Neural progenitor cell (in vitro differentiated cells): Measurements from ENCODE around the gene TES. TPM values are rescaled to one million over a fixed set of nuclear protein-coding genes. Genes with fewer than 3 reads are reported as not detected.

Experiments
- DNase-seq: peaks from one replicate; pipeline ENCODE4 v3.0.0-alpha.2; 2016; ENCODE audit warnings: low spot score
- H2AFZ ChIP-seq: fragments of 200-600 bp; sonication (generic); replicated peaks from 2 replicates; pipeline ENCODE4 v1.6.1; 2016; ENCODE audit warnings: antibody characterized with exemption
- H3F3A ChIP-seq: fragments of 200-600 bp; sonication (generic); 2 replicates; pipeline ENCODE4 v1.6.1; 2016; ENCODE audit warnings: antibody characterized with exemption, low read depth
- H3K27ac ChIP-seq: fragments of 200-600 bp; sonication (generic); 2 replicates; pipeline ENCODE4 v1.5.1; 2016; ENCODE audit warnings: mild to moderate bottlenecking
- H3K27me3 ChIP-seq: fragments of 200-600 bp; sonication (generic); 2 replicates; pipeline ENCODE4 v1.6.1; 2016; ENCODE audit warnings: mild to moderate bottlenecking, moderate library complexity
- H3K36me3 ChIP-seq: fragments of 200-600 bp; sonication (generic); 2 replicates; pipeline ENCODE4 v1.5.1; 2016
- H3K4me1 ChIP-seq: fragments of 200-600 bp; sonication (generic); 2 replicates; pipeline ENCODE4 v1.6.1; 2016; ENCODE audit warnings: mixed run types
- H3K4me2 ChIP-seq: fragments of 200-600 bp; sonication (generic); 2 replicates; pipeline ENCODE4 v1.6.1; 2016
- H3K4me3 ChIP-seq: fragments of 200-600 bp; sonication (generic); 2 replicates; pipeline ENCODE4 v1.5.1; 2016
- H3K79me2 ChIP-seq: fragments of 200-600 bp; sonication (generic); 2 replicates; pipeline ENCODE4 v1.6.1; 2016; ENCODE audit warnings: low read depth
- H3K9ac ChIP-seq: fragments of 200-600 bp; sonication (generic); 2 replicates; pipeline ENCODE4 v1.6.1; 2016
- H3K9me3 ChIP-seq: fragments of 200-600 bp; sonication (generic); 2 replicates; pipeline ENCODE4 v1.5.1; 2016; ENCODE audit warnings: low read depth
- H4K20me1 ChIP-seq: fragments of 200-600 bp; sonication (generic); 2 replicates; pipeline ENCODE4 v1.6.1; 2016; ENCODE audit warnings: low read depth
- H3K27ac Mint-ChIP-seq: 3 replicates; pipeline ENCODE4 v1.8.0; 2021; ENCODE audit warnings: mixed read lengths
- H3K27me3 Mint-ChIP-seq: 2 replicates; pipeline ENCODE4 v1.8.0; 2022; ENCODE audit warnings: low read depth, mild to moderate bottlenecking, inconsistent platforms, moderate library complexity, mixed read lengths; ENCODE audit not compliant: insufficient read depth
- H3K36me3 Mint-ChIP-seq: 3 replicates; pipeline ENCODE4 v1.8.0; 2021; ENCODE audit warnings: mixed read lengths
- H3K4me1 Mint-ChIP-seq: 3 replicates; pipeline ENCODE4 v1.8.0; 2021; ENCODE audit warnings: mixed read lengths
- H3K4me3 Mint-ChIP-seq: 3 replicates; pipeline ENCODE4 v1.8.0; 2021; ENCODE audit warnings: mild to moderate bottlenecking, moderate library complexity, mixed read lengths
- H3K9me3 Mint-ChIP-seq: 3 replicates; pipeline ENCODE4 v1.8.0; 2020; ENCODE audit warnings: mixed read lengths
- CTCF ChIP-seq: fragments of 200-600 bp; sonication (generic); IDR thresholded peaks from 2 replicates; pipeline ENCODE4 v1.5.1; 2017; ENCODE audit warnings: antibody characterized with exemption, mild to moderate bottlenecking
- EZH2 ChIP-seq: fragments of 200-600 bp; sonication (generic); IDR thresholded peaks from 2 replicates; pipeline ENCODE4 v1.6.1; 2017; ENCODE audit warnings: antibody characterized with exemption, mild to moderate bottlenecking, moderate library complexity
- EZH2phosphoT487 ChIP-seq: fragments of 200-600 bp; sonication (generic); IDR thresholded peaks from 2 replicates; pipeline ENCODE4 v1.6.1; 2017; ENCODE audit warnings: antibody characterized with exemption
- total RNA-seq: library from RNA; depleted of rRNA; stranded (reverse); fragments of >200 nt; gene quantifications from 2 replicates; pipeline ENCODE4 v1.2.3, GENCODE V29; 2015; ENCODE audit warnings: low replicate concordance

TES gene
- total RNA-seq, 1 donor from 2014 or later: 10.6 TPM

- no peak for DNase-seq
- Histone ChIP-seq H2AFZ (no peak overlapping the region), H3K79me2 (no peaks in the 10 kb centered on the region), H4K20me1 (no peaks in the 10 kb centered on the region), H3K9me3 (no peaks in the 10 kb centered on the region), H3K4me1 (no peaks in the 10 kb centered on the region), H3K27me3 (no peaks in the 10 kb centered on the region), H3K36me3 (no peaks in the 10 kb centered on the region), H3F3A (no peaks in the 10 kb centered on the region), H3K4me2 (no peak overlapping the region), H3K9ac (no peak overlapping the region), H3K4me3 (no peak overlapping the region), H3K27ac (no peak overlapping the region)
- no peak for TF ChIP-seq CTCF
- TF ChIP-seq EZH2: no peak
- no peak for TF ChIP-seq EZH2phosphoT487
- Mint-ChIP-seq H3K27ac (no peak overlapping the region), H3K4me3 (no peak overlapping the region), H3K4me1 (peaks cover 2% of the 10 kb centered on the region), H3K27me3 (no peaks in the 10 kb centered on the region), H3K9me3 (no peaks in the 10 kb centered on the region), H3K36me3 (peaks cover 1% of the 10 kb centered on the region)
Measured at GRCh38 chr7:116234517-116235200, 24.3 kb downstream of the TES start.

GRCh38 chr7:116235380-116235779 lies 25.0 kb downstream of the TES start:
- no peak overlapping the region for H3K4me3 Mint-ChIP-seq
- H3K27me3 ChIP-seq: no peaks in the 10 kb centered on the region
- H3K9me3 Mint-ChIP-seq: no peaks in the 10 kb centered on the region
- H3K36me3 Mint-ChIP-seq: peaks cover 1% of the 10 kb centered on the region
- no peak overlapping the region for H2AFZ ChIP-seq
- H3K4me1 Mint-ChIP-seq: peaks cover 2% of the 10 kb centered on the region
- no peaks in the 10 kb centered on the region for H4K20me1 ChIP-seq
- DNase-seq: no peak
- no peaks in the 10 kb centered on the region for H3K36me3 ChIP-seq
- no peak overlapping the region for H3K27ac Mint-ChIP-seq
- no peak overlapping the region for H3K27ac ChIP-seq
- H3K27me3 Mint-ChIP-seq: no peaks in the 10 kb centered on the region
- TF ChIP-seq CTCF (no peak), EZH2 (no peak), EZH2phosphoT487 (no peak)
- H3K4me3 ChIP-seq: no peak overlapping the region
- H3K79me2 ChIP-seq: no peaks in the 10 kb centered on the region
- H3K9me3 ChIP-seq: no peaks in the 10 kb centered on the region
- no peaks in the 10 kb centered on the region for H3K4me1 ChIP-seq
- no peak overlapping the region for H3K4me2 ChIP-seq
- no peak overlapping the region for H3K9ac ChIP-seq
- no peaks in the 10 kb centered on the region for H3F3A ChIP-seq

- Histone ChIP-seq H3K4me1 (no peaks in the 10 kb centered on the region), H3K27ac (no peak overlapping the region), H3K4me3 (no peak overlapping the region), H3K79me2 (no peaks in the 10 kb centered on the region), H3K36me3 (no peaks in the 10 kb centered on the region), H4K20me1 (no peaks in the 10 kb centered on the region), H2AFZ (no peak overlapping the region), H3K9me3 (no peaks in the 10 kb centered on the region), H3F3A (no peaks in the 10 kb centered on the region), H3K27me3 (no peaks in the 10 kb centered on the region), H3K4me2 (no peak overlapping the region), H3K9ac (no peak overlapping the region)
- H3K27ac Mint-ChIP-seq: no peak overlapping the region
- peaks cover 1% of the 10 kb centered on the region for H3K36me3 Mint-ChIP-seq
- no peaks in the 10 kb centered on the region for H3K9me3 Mint-ChIP-seq
- TF ChIP-seq EZH2: no peak
- TF ChIP-seq CTCF: peak; percentile 73
- H3K4me3 Mint-ChIP-seq: no peak overlapping the region
- peaks cover 2% of the 10 kb centered on the region for H3K4me1 Mint-ChIP-seq
- no peaks in the 10 kb centered on the region for H3K27me3 Mint-ChIP-seq
- DNase-seq: peak; percentile 56
Measured at GRCh38 chr7:116236020-116236630, 25.8 kb downstream of the TES start.
